Spleen (tissue), 11 donors: ENCODE measurements around the gene POLR2H. TPM values are rescaled to one million over a fixed set of nuclear protein-coding genes. Genes with fewer than 3 reads are reported as not detected.

ENCODE experiments used
- DNase-seq: peaks from one replicate; pipeline ENCODE4 v3.0.0-alpha.2; 2020
- H3K27ac ChIP-seq, 8 donors: fragments of 200-600 bp; sonication (generic) in 7 of 8; 1 replicate in 4 of 8; 2 replicates in 4 of 8; pipeline versions ENCODE4 v1.5.0 to v1.8.0; 2016 to 2021; ENCODE audit warnings: inconsistent platforms in 4 of 8, mild to moderate bottlenecking in 4 of 8, moderate library complexity in 1 of 8
- H3K27me3 ChIP-seq, 7 donors: fragments of 200-600 bp; sonication (generic) in 6 of 7; replicated peaks in 1 of 7; 1 replicate in 4 of 7; 2 replicates in 3 of 7; pipeline versions ENCODE4 v1.5.0 to v1.8.0; 2016 to 2021; ENCODE audit warnings: inconsistent platforms in 3 of 7, mild to moderate bottlenecking in 1 of 7
- H3K36me3 ChIP-seq, 6 donors: fragments of 200-600 bp; sonication (generic) in 5 of 6; 1 replicate in 4 of 6; 2 replicates in 2 of 6; pipeline versions ENCODE4 v1.5.0 to v1.8.0; 2016 to 2021; ENCODE audit warnings: inconsistent platforms in 2 of 6
- H3K4me1 ChIP-seq, 6 donors: fragments of 200-600 bp; sonication (generic) in 5 of 6; 1 replicate in 3 of 6; 2 replicates in 3 of 6; pipeline versions ENCODE4 v1.5.0 to v1.8.0; 2016 to 2021; ENCODE audit warnings: inconsistent platforms in 3 of 6
- H3K4me3 ChIP-seq, 8 donors: fragments of 200-600 bp; sonication (generic) in 7 of 8; 1 replicate in 4 of 8; 2 replicates in 4 of 8; pipeline versions ENCODE4 v1.5.0 to v1.8.0; 2016 to 2021; ENCODE audit warnings: inconsistent platforms in 4 of 8, mild to moderate bottlenecking in 4 of 8, moderate library complexity in 2 of 8
- H3K9me3 ChIP-seq, 8 donors: fragments of 200-600 bp; sonication (generic) in 7 of 8; 1 replicate in 4 of 8; 2 replicates in 4 of 8; pipeline versions ENCODE4 v1.5.0 to v1.8.0; 2016 to 2021; ENCODE audit warnings: inconsistent platforms in 4 of 8
- POLR2A ChIP-seq, 3 donors: fragments of 450-650 bp; IDR thresholded peaks; one replicate each; pipeline ENCODE4 v1.5.1; 2017; ENCODE audit warnings: antibody characterized with exemption in 3 of 3, mild to moderate bottlenecking in 1 of 3
- POLR2AphosphoS5 ChIP-seq, 3 donors: sonication (generic); formaldehyde crosslinking; IDR thresholded peaks; one replicate each; pipeline ENCODE4 v1.5.1; 2017; ENCODE audit warnings: antibody characterized with exemption in 3 of 3
- WGBS, 5 donors: extraction: QIAGEN DNeasy Blood & Tissue Kit in 3 of 5; methylation state at CpG; one replicate each; pipeline versions ENCODE4 v1.1.5 to v1.1.7; 2013 to 2018; 5-methylcytosine and 5-hydroxymethylcytosine counted together
- intact Hi-C: fragments of 100-400 bp; cut with DNase I; formaldehyde crosslinking; loops from one replicate; pipeline ENCODE4 v1.15.0; 2023; ENCODE audit warnings: low total_unique reads
- polyA plus RNA-seq, 3 donors: library from polyadenylated mRNA; stranded (reverse); fragments of 200-250 nt; gene quantifications; one replicate each; pipeline ENCODE4 v1.2.1, GENCODE V29; 2013
- total RNA-seq, 7 donors: library from RNA; depleted of rRNA in 3 of 7; stranded (reverse); fragments of >200 nt in 3 of 7; fragmentation: NEBNext Ultra II Directional in 4 of 7; extraction: Animal tissue kit (Norgen Biotek cat#: 25700) in 4 of 7; gene quantifications; one replicate each; pipeline versions ENCODE4 v1.1.0 to v1.2.1, GENCODE V29; 2016 to 2021
- TF ChIP-seq, protein P1 (sequence below), 11 experiments: fragments of 200-600 bp in 7 of 11; fragments of 450-650 bp in 4 of 11; sonication (generic) in 4 of 11; IDR thresholded peaks in 8 of 11; conservative IDR thresholded peaks in 3 of 11; 1 replicate in 7 of 11; 2 replicates in 4 of 11; pipeline versions ENCODE4 v1.4.0 to v1.8.0; 2016 to 2021; ENCODE audit warnings: antibody characterized with exemption in 11 of 11, inconsistent platforms in 4 of 11, mild to moderate bottlenecking in 1 of 11
- donor health status: healthy with polysubstance abuse.
- donor health status: DM: no; HTN: no; CAD: no; lungs with moderate emphysema.
- donor health status: DM: no; HTN: no; CAD: no.
- donor health status: Bipolar disorder and iron deficiency.
- donor health status: healthy.
- donor health status: DM: no; HTN: no; CAD: no.
- donor health status: DM: yes; HTN: yes; CAD: no.

Gene POLR2H
- total and polyA plus RNA-seq, 10 donors = 42.5 to 139 (median 86.6) TPM

DNA sequence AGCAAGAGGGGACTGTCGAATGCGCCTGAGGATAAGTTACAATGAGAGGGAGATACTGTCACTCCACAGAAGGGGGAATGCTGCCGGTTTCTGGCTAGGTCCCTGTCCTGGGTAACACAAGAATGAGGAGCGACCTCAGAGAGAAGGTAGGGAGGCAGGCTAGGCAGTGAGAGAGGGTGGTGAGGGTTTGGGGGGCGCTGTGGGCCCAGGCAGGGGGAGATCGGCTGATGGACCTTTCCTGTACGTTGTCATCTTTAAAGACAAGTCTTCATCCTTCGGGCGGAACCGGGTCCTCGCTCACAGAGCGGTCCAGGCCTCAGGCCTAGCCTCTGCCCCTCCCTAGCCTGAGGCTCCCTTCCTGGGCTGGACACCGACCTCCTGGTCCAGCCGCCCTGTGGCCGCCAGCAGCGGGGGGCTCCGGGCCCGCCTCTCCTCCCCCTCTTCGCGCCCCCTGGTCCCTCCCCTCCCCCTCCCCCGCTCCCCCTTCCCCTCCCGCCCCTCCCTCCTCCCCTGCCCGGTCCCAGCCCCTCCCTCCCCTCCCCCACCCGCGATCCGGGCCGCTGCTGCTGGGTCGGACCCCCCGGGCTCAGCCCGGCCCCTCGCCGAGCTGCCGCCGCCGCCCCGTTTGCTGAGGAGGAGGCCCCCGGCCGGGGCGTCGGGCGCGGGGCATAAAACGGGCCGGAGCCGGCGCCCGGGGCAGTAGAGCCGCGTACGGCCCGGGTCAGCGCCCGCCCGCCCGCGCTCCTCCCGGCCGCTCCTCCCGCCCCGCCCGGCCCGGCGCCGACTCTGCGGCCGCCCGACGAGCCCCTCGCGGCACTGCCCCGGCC lies 18.1 kb downstream of the POLR2H start, which contains the start of gene CHRD:
TSS of gene CHRD (plus strand) at position 697 of the 827 bp plus-strand sequence. CDS start 265 bp downstream, outside the sequence.
- no peak for DNase-seq
- Histone ChIP-seq H3K27ac (peak within 1 kb of the TSS; percentile 19 to 79 (median 59)), H3K27me3 (peaks cover 0 to 80% (median 36%) of the 10 kb centered on the region in 7 donors), H3K9me3 (no peaks in the 10 kb centered on the region), H3K36me3 (peaks cover 0 to under 1% (median 0%) of the 10 kb centered on the region in 6 donors), H3K4me3 (peak within 1 kb of the TSS; percentile 27 to 73 (median 42)), H3K4me1 (peaks cover 7 to 48% (median 18%) of the 10 kb centered on the region in 6 donors)
- WGBS, 5 donors = 21 to 65% (median 53%) methylated on average over 18 to 64 of the region's 71 CpGs
- intact Hi-C loops = no loop called here
- TF ChIP-seq POLR2A (IDR thresholded peaks at IDR 0.05) (no peak), POLR2AphosphoS5 (IDR thresholded peaks at IDR 0.05) (no peak)
- TF ChIP-seq, protein P1, sequence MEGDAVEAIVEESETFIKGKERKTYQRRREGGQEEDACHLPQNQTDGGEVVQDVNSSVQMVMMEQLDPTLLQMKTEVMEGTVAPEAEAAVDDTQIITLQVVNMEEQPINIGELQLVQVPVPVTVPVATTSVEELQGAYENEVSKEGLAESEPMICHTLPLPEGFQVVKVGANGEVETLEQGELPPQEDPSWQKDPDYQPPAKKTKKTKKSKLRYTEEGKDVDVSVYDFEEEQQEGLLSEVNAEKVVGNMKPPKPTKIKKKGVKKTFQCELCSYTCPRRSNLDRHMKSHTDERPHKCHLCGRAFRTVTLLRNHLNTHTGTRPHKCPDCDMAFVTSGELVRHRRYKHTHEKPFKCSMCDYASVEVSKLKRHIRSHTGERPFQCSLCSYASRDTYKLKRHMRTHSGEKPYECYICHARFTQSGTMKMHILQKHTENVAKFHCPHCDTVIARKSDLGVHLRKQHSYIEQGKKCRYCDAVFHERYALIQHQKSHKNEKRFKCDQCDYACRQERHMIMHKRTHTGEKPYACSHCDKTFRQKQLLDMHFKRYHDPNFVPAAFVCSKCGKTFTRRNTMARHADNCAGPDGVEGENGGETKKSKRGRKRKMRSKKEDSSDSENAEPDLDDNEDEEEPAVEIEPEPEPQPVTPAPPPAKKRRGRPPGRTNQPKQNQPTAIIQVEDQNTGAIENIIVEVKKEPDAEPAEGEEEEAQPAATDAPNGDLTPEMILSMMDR (IDR thresholded peaks at IDR 0.05 in 8 of 11, conservative IDR thresholded peaks at IDR 0.05 in 3 of 11) = no peak

DNA sequence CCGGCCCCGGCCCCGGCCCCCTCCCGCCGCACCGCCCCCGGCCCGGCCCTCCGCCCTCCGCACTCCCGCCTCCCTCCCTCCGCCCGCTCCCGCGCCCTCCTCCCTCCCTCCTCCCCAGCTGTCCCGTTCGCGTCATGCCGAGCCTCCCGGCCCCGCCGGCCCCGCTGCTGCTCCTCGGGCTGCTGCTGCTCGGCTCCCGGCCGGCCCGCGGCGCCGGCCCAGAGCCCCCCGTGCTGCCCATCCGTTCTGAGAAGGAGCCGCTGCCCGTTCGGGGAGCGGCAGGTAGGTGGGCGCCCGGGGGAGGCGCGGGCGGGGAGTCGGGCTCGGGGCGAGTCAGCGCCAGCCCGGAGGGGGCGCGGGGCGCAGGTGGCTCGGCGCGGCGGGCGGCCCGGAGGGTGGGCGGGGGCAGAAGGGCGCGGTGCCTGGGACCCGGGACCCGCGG lies 18.7 kb downstream of the POLR2H start:
- peak overlapping the region in 4 of 8 donors; percentile 41 to 79 (median 75) for H3K27ac ChIP-seq
- no peaks in the 10 kb centered on the region for H3K9me3 ChIP-seq
- H3K4me1 ChIP-seq = peaks cover 7 to 48% (median 18%) of the 10 kb centered on the region in 6 donors
- peak overlapping the region; percentile 27 to 73 (median 42) for H3K4me3 ChIP-seq
- intact Hi-C loops = no loop called here
- DNase-seq = peak; percentile 79
- H3K27me3 ChIP-seq = peaks cover 0 to 83% (median 36%) of the 10 kb centered on the region in 7 donors
- 0 to 3% (median 1%) methylated on average over 5 to 60 of the region's 62 CpGs for WGBS, 5 donors
- H3K36me3 ChIP-seq = peaks cover 0 to 7% (median 0%) of the 10 kb centered on the region in 6 donors
- TF ChIP-seq POLR2A (IDR thresholded peaks at IDR 0.05) (no peak), POLR2AphosphoS5 (IDR thresholded peaks at IDR 0.05) (peak in 1 of 3 donors; percentile 4)
- TF ChIP-seq, protein P1 (IDR thresholded peaks at IDR 0.05 in 8 of 11, conservative IDR thresholded peaks at IDR 0.05 in 3 of 11) = no peak

DNA sequence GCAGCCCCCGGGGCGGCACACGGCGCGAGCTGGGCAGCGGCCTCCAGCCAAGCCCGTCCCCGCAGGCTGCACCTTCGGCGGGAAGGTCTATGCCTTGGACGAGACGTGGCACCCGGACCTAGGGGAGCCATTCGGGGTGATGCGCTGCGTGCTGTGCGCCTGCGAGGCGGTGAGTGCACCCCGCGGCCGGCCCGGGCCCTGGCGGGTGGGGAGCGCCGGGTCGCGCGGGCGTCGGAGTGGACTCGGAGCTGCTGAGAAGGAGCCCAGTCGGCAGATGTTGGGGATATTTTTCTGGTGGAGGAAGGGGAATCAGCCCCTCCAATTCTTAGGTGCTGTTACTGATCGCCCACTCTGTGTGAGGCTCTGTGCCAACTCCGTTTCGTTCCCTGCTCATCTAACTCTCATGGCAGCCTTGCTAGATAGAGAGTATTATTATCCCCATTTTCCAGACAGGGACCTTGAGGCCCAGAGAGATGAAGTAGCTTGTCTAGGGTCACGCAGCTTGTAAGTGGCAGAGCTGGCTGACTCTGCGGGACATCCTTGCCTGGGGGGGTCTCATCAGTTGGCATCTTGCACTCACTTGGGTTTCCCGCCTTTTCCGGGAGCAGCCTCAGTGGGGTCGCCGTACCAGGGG lies 19.2 kb downstream of the POLR2H start:
- Histone ChIP-seq H3K27ac (peak overlapping the region in 4 of 8 donors; percentile 41 to 79 (median 75)), H3K27me3 (peaks cover 0 to 83% (median 36%) of the 10 kb centered on the region in 7 donors), H3K4me3 (peak overlapping the region; percentile 27 to 73 (median 42)), H3K36me3 (peaks cover 0 to 7% (median 0%) of the 10 kb centered on the region in 6 donors), H3K4me1 (peaks cover 7 to 48% (median 18%) of the 10 kb centered on the region in 6 donors), H3K9me3 (no peaks in the 10 kb centered on the region)
- no peak for DNase-seq
- no peak for TF ChIP-seq POLR2AphosphoS5 (IDR thresholded peaks at IDR 0.05)
- TF ChIP-seq, protein P1 (IDR thresholded peaks at IDR 0.05 in 8 of 11, conservative IDR thresholded peaks at IDR 0.05 in 3 of 11) = no peak
- no peak for TF ChIP-seq POLR2A (IDR thresholded peaks at IDR 0.05)
- intact Hi-C loops = no loop called here
- 3 to 5% (median 5%) methylated on average over 18 to 42 of the region's 42 CpGs for WGBS, 5 donors
